HG03159 (cell line): Measurements from ENCODE around the gene ADORA2A.

ENCODE experiments used
- ATAC-seq: cut with Tn5 transposase; IDR thresholded peaks from one replicate; pipeline ENCODE4 v1.9.1; 2021; ENCODE audit warnings: mild to moderate bottlenecking, moderate library complexity; ENCODE audit not compliant: unreplicated experiment

ADORA2A gene

GRCh38 chr22:24427500-24428164, at the start of gene ADORA2A:
ADORA2A (plus strand) TSS chr22:24427599; CDS start chr22:24433405, 5,806 bp downstream.
- ATAC-seq: peak; percentile 38

GRCh38 chr22:24379536-24379935, 47.9 kb upstream of the ADORA2A start:
- no peak for ATAC-seq

DNA sequence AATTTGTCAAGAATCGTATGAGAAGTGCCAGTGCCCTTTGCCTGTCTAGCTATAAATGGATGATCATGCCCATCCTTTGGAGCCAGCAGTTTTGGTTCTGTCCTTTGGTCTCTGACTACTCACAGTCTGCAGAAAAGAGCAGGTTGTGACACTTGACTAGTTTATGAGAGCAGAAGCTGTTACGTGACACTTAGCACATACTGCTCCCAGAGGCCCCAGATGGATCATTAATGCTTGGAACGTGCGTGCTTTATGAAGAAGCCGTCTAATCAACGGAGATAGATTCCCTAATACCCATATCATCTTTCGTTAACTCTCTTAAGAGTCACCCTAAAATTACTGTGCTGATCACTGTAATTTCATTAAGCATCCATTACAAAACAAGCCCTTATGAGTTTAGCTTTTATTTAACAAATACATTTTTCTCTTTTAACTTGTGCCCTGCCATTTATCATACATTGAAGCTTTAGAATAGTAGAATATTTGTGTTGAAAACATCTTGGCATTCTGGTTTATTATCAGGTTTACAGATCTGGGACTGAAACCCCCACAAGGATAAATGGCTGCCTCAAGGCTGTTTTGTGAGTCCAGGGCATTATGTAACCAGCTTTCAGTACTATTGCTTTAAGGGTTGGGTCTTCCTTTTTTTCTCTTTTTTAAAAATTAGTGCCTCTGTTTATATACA, 47.0 kb upstream of the ADORA2A start:
- ATAC-seq: no peak

GRCh38 chr22:24380905-24381230, 46.5 kb upstream of the ADORA2A start:
- ATAC-seq: no peak

DNA sequence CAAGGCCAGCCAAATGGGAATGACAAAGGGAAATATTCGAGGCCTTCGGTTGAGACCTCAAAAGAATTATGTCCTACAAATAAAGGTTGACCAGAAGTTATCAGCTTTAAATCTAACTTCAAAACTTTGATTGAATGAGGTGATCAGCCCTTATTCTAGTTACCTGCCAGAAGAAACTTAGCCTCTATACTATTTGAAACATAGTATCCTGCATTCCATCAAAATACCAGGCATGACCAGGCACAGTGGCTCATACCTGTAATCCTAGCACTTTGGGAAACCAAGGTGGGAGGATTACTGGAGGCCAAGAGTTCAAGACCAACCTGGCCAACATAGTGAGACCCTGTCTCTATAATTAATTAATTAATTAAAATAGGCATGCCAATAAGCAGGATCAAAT, 44.3 kb upstream of the ADORA2A start:
- no peak for ATAC-seq

DNA sequence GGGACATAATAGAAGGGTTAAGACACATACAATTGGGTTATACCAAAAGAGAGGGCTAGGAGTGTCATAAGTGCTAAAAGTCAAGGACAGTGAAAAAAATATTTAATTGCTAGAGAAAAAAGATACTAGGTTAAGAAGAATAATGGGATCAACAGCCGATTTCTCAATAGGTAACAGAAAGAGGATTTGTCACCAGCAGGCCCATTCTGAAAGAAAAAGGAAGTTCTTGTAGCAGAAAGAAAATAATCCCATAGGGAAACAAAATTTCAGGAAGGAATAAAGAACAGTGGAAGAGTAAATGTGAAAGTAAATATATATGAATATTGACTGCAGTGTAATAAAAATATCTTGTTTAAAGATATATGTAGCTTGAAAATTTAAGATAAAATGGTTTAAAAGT, 43.3 kb upstream of the ADORA2A start:
- ATAC-seq: no peak

- no peak for ATAC-seq
These were observed 40.4 kb upstream of the ADORA2A start for GRCh38 chr22:24386937-24387471.

- no peak for ATAC-seq
These were observed 37.7 kb upstream of the ADORA2A start for GRCh38 chr22:24389680-24390079.

- no peak for ATAC-seq
These were observed 37.2 kb upstream of the ADORA2A start for GRCh38 chr22:24390156-24390555.

GRCh38 chr22:24390576-24390975, 36.8 kb upstream of the ADORA2A start:
- ATAC-seq: no peak

GRCh38 chr22:24391836-24392217, 35.6 kb upstream of the ADORA2A start:
- no peak for ATAC-seq

- ATAC-seq: no peak
These were observed 35.0 kb upstream of the ADORA2A start for GRCh38 chr22:24392218-24392931.

GRCh38 chr22:24393012-24393559, 34.3 kb upstream of the ADORA2A start:
- no peak for ATAC-seq

DNA sequence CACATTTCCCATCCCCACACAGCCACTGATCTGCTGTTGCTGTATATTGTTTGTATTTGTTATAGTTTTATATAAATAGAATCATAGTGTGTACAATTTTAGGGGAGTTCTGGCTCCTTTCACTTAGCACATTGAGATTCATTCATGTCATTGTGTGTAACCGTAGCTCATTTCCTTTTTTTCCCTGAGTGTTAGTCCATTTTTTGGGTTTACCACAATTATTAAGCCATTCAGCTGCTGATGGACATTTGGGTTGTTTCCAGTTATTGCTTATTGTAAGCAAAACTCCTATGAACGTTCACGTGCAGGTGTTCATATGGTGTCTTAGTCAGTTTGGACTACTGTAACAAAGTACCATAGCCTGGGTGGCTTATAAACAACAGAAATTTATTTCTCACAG, 33.6 kb upstream of the ADORA2A start:
- ATAC-seq: no peak

DNA sequence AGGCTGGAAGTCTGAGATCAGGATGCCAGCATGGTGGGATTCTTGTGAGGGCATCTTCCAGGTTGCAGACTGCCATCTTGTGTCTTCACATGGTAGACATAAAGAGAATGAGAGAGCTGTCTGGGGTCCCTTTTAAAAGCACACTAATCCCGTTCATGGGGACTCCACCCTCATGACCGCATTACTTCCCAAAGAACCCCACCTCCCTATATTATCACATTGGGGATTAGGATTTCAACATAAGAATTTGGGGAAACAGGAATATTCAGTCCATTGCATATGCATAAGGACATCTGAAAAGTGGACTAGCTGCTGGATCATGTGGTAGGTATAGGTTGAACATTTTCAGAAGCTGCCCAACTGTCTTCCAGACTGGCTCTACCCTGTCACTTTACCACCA, 33.1 kb upstream of the ADORA2A start:
- ATAC-seq: no peak

- ATAC-seq: no peak
These were observed 29.0 kb upstream of the ADORA2A start for GRCh38 chr22:24398409-24398808.

DNA sequence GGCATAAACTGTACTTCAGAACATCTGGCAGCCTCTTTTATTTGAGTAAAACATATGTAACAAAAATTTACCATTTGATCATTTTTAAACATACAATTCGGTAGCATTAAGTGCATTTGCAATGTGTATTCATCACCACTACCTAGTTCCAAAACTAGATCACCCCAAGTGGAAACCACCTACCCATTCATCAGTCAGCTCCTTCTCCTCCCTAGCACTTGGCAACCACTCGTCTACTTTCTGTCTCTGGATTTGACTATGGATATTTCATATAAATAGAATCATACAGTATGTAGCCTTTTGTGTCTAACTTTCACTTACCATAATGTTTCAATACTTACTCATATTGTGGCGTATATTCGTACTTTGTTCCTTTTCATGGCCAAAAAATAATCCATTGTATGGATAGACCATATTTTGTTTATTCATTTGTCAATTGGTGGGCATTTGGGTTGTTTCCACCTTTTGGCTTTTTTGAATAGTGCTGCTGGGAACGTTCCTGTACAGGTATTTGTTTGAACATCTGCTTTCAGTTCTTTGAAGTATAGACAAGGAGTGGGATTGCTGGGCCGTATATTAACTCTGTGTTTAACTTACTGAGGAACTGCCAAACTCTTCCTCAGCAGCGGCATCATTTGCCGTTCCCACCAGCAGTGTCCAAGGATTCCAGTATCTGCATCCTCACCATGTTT, 27.2 kb upstream of the ADORA2A start:
- no peak for ATAC-seq

DNA sequence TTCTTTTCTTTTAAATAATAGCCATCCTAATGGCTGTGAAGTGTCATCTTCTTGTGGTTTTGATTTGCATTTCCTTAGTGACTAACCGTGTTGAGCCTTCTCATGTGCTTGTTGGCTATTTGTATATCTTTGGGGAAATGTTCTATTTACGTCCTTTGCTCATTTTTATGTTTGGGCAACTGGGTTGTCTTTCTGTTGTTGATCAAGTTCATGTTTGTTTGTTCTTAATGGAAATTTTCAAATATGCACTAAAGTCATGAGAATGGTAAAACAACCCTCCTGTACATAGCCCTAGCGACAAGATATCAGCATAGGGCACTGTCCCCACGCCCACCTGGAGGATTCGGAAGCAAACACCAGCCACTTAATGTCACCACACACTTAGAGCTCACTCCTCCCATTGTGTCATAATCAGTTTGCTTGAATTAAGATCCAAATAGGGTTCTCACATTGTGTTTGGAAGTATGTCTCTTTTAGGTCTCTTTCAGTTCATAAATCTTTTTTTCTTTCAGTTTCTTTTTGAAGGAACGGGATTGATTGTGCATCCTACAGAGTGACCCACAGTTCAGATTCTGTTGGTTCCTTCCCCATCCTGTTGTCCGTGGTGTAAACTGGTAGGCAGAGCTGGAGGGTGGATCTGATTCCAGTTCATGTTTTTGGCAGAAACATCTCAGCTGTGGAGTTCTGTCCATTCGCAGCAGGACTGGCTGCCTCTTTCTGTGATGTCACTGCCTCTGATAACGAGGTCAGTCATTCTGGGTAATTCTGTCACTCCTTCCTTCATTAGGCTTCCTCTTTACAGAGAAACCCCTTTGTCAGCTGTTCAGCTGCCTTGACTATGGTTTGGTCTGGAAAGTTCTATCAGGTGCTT, 26.4 kb upstream of the ADORA2A start:
- ATAC-seq: no peak

DNA sequence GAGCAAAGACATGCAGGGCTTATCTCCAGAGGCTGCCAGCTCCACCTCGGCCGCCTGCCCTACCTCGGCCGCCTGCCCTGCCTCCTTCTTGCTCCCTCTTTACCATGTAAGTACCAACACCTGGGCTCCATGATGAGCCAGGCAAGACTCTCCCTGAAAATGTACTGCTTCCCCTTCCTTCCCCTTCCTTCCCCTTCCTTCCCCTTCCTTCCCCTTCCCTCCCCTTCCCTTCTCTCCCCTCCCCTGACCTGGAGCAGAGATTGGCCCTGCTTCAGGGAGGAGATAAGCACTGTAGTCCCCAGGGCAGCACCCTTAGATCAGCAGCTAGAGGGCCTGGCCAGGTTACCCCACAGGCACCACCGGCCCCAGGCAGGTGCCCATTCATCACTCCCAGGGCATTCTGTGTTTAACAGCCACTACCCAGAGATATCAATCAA, 25.4 kb upstream of the ADORA2A start:
- no peak for ATAC-seq
